KBM-7 (cell line): ENCODE results near the gene ZSWIM6.

ENCODE experiments used
- DNase-seq: peaks from one replicate; pipeline ENCODE4 v3.0.0-alpha.2; 2015
- in situ Hi-C: fragments of 300-500 bp; cut with MboI; formaldehyde crosslinking; loops from 2 replicates; pipeline ENCODE4 v1.14.3; 2020; ENCODE audit warnings: low sequenced_read_pairs, low pct_unique_long_range_greater_than_20kb, mixed read lengths

ZSWIM6 gene

GRCh38 chr5:61461417-61461816 is 129.4 kb downstream of the ZSWIM6 start:
- in situ Hi-C loops = no loop called here
- no peak for DNase-seq

GRCh38 chr5:61461926-61462325 is 129.9 kb downstream of the ZSWIM6 start:
- in situ Hi-C loops = no loop called here
- DNase-seq = no peak

- in situ Hi-C loops = no loop called here
- no peak for DNase-seq
Observed at GRCh38 chr5:61463596-61463995, 131.5 kb downstream of the ZSWIM6 start.

- in situ Hi-C loops = no loop called here
- no peak for DNase-seq
Observed at GRCh38 chr5:61464512-61464911, 132.5 kb downstream of the ZSWIM6 start.

GRCh38 chr5:61465066-61465465 is 133.0 kb downstream of the ZSWIM6 start:
- DNase-seq = no peak
- in situ Hi-C loops = no loop called here

- in situ Hi-C loops = no loop called here
- DNase-seq = no peak
Observed at GRCh38 chr5:61465496-61465895, 133.4 kb downstream of the ZSWIM6 start.

GRCh38 chr5:61466017-61466416 is 134.0 kb downstream of the ZSWIM6 start:
- no peak for DNase-seq
- in situ Hi-C loops = no loop called here

- DNase-seq = no peak
- in situ Hi-C loops = no loop called here
Observed at GRCh38 chr5:61467766-61468482, 135.9 kb downstream of the ZSWIM6 start.

GRCh38 chr5:61468483-61468865 is 136.4 kb downstream of the ZSWIM6 start:
- DNase-seq = no peak
- in situ Hi-C loops = no loop called here

GRCh38 chr5:61471352-61471751 is 139.3 kb downstream of the ZSWIM6 start:
- no peak for DNase-seq
- in situ Hi-C loops = no loop called here

- in situ Hi-C loops = no loop called here
Observed at GRCh38 chr5:61472172-61472958, 140.3 kb downstream of the ZSWIM6 start.

GRCh38 chr5:61474746-61475145 is 142.7 kb downstream of the ZSWIM6 start:
- no peak for DNase-seq
- in situ Hi-C loops = no loop called here

More at GRCh38 chr5:61472172-61472958, 140.3 kb downstream of the ZSWIM6 start:
- no peak for DNase-seq

GRCh38 chr5:61477788-61478187 is 145.7 kb downstream of the ZSWIM6 start:
- no peak for DNase-seq

GRCh38 chr5:61479850-61480614 is 148.0 kb downstream of the ZSWIM6 start:
- in situ Hi-C loops = no loop called here
- DNase-seq = no peak

More at GRCh38 chr5:61477788-61478187, 145.7 kb downstream of the ZSWIM6 start:
- in situ Hi-C loops = no loop called here

GRCh38 chr5:61482980-61483379 is 150.9 kb downstream of the ZSWIM6 start:
- no peak for DNase-seq
- in situ Hi-C loops = no loop called here

GRCh38 chr5:61486476-61486875 is 154.4 kb downstream of the ZSWIM6 start:
- no peak for DNase-seq
- in situ Hi-C loops = no loop called here

- in situ Hi-C loops = no loop called here
- no peak for DNase-seq
Observed at GRCh38 chr5:61489574-61489973, 157.5 kb downstream of the ZSWIM6 start.

GRCh38 chr5:61491861-61492260 is 159.8 kb downstream of the ZSWIM6 start:
- in situ Hi-C loops = no loop called here
- DNase-seq = no peak

- in situ Hi-C loops = no loop called here
- no peak for DNase-seq
Observed at GRCh38 chr5:61493973-61494372, 161.9 kb downstream of the ZSWIM6 start.

- in situ Hi-C loops = no loop called here
- no peak for DNase-seq
Observed at GRCh38 chr5:61496446-61496845, 164.4 kb downstream of the ZSWIM6 start.
